ENCODE results near the gene A2M.

The A2M gene

DNA sequence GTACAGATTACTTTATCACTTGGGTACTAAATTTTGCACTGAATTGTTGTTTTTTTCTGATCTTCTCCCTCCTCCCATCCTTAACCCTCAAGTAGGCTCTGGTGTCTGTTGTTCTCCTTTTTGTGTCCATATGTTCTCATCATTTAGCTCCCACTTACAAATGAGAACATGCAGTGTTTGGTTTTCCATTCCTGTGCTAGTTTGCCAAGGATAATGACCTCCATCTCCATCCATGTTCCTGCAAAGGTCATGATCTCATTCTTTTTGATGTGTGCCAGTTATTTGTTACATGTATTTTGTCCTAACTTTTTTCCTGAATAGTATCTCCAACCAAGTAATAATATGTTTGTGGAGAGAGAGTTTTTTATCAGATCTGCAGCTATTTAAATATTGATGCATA is 44.2 kb downstream of the A2M start:
- no peak for DNase-seq

DNA sequence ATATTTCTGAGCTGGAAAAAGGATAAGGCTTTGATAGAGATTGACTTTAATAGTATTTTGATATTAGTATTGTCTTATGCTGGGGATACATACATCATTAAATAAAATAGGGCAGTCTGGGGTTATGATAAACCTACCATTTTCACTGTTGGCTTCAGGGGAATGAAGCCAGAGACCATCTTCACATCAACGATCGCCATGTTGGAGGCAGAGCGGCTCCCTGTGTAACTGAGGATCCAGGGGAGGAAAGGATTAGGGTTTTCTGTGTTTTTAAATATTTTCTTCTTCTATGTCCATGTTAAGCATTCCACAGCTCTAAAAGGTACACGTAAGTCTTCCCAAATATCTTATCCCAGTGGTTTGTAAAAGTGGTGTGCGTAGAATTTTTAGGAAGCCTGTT is 45.4 kb downstream of the A2M start:
- no peak for DNase-seq

DNA sequence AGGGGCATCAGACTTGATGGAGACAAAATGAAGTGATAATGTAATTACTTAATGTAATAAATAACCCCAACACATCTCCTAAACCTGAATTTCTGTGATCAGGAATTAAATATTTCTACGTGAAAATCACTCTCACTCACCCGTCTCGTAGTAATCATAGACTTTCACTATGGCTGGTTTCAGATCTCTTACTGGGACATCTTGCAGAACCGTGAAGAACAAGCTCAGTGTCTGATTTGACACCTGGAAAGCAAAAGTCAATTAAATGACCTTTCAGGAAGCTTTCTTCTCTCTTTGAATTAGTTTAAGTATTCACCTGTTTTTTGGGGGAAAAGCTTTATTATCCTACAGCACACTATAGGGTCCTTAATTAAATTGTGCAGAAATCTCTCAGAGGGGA is 47.1 kb downstream of the A2M start:
- no peak for DNase-seq

DNA sequence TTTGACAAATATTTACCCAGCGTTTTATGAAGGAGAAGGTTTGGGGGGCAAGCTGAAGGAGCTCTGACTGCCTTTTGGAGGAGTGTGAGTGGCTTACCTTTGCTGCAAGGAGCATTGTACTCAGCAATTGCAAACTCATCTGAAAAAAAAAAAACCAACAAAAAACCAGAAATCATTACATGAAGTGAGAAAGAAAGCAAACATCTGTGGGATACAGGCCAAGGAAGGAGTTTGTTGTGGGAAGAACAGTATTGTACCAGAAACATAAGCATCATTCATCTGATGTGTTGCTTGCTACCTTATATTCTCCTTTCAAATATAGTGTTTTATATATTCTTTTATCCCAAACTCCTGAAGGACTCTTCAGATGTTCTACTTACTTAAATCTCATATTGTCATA is 47.6 kb downstream of the A2M start:
- no peak for DNase-seq

DNA sequence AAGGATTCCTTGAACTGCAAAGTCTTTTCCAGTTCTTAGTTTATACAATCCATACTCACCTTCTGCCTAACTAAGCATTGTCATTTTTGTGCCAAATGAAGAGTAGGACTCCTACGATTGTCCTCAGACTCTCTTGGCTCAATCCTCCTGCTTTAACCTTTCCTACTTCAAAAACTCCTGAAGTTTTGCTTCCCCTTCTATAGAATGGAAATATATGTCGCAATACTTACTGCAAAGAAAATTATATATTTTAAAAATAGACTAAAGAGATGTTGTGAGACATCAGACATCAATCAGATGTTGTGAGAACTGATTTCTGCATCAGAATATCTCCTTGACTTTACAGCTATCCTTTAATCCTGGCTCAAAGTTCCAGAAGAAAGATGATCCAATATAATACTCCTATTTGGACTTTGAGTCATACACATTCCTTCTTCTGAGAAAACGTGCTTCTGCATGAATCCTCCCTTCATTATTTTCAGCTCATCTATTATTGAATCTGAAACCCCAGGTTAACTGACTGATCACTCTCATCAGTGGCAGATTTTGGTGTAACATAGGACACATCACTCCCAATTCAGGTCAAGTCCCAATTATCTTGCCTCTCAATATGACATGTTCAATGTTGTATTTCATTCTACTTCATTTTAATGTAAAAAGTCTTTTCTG is 48.8 kb downstream of the A2M start:
- DNase-seq, result no peak

DNA sequence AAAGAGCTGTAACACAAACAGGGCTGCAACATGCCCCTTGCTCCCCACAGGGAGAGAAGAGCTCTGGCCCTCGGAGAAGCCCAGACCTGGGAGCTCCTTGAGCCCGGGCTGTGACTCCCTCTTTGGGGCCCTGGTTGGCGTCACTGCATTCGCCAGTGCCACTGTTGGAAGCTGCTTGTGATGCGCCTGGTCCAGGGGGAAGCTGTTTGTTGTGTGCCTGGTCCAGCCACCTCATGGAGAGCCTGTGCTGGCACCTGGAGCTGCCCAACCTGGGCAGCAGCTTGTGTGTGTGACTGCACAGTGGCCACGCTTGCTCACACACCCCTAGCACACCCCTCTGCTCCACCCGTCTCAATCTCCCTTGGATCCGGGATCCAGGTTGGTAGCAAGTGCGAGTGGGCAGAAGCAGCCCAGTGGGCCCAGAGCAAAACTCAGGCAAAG is 49.5 kb downstream of the A2M start:
- DNase-seq, result no peak

DNA sequence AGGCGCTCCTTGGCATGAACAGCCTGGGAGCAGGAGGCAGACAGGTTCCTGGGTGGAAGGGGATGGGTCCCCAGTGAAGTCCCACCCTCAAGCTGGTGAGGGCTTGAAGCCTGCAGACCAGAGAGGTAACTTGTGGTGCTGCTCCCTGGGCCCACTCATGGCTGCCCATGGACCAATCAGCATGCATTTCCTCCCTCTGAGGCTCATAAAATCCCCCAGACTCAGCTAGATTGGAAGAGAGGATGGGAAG is 50.2 kb downstream of the A2M start:
- no peak for DNase-seq

DNA sequence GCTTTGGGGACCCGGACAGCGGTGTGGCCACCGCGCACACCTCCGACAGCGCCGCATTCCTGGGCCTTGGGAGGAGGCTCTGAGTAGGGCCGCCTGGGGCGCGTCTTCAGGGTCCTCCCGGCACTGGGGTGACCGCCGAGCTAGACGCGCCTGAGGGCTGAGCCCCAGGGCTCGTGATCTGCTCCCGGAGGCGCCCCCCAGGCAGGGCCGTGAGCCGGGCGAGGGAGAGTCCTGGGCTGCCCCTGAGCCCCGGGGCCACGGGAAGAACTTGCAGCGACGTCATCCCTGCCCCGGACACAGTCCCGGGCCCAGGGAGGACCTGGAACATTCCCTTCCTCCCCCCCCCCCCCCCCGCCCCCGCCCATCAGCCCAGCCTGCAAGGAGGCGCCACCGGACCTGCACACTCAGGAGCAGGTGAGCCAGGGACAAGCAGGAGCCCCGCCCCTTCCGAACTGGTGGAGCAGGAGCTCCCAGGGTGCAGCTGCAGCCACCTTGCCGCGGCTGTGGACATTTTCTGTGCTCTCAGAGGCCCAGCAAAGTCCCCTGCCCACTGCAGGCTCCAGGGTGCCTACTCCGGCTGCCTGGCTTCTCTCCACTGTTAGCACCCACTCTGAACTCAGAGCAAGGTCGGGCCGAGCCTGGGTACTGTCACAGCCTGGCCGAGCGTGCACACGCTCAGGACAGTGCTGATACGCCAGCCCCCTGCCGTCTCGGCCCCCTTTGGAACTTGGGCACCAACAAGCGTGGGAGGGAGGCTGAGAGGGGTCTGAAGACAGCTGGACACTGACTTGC is 50.7 kb downstream of the A2M start:
- DNase-seq, result no peak

DNA sequence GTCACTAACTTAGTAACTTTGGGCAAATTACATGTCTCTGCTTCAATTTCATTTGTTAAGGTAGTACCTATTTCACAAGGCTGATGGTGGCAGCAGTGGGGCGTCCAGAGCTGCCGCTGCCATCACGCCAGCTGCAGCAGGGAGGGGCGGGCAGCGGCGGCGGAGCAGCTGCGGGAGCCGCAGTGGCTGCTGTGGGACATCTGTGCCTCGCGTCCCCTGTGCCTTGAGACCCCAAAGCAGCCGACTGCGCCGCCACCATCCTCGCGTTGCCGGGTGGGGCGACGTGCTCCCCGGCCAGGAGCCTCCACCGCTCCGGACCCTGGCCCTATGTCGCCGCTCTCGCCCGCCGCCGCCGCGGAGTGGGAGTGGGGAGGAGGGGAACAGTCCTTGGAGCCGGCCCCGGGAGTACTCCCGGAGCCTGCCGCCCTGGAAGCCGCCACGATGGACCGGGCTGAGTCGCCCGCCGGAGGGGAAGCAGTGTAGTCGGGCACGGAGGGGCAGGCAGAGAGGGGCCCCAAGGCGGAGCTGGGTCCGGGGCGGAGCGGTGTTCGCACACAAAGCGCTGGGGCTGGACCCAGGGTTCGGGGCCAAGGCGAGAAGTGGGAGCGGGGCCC is 51.4 kb downstream of the A2M start:
- peak; percentile 15 for DNase-seq

DNA sequence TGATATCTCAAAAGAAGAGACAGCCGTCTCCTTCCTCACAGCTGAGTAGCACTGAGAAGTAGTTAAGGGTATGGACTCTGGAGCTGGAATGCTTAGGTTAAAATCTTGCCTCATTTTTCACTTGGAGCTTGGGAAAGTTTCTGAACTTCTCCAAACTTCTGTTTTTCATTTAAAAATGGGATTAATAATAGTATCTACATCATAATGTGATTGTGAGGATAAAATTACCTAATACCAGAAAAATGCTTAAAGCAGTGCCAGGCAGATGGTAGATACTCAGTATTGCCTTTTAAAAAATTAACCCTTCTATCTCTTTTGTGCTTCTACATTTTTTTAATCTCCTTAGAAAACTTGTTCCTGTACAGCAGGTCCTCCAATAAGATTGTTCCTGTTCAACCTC is 63.1 kb downstream of the A2M start:
- DNase-seq, result no peak

DNA sequence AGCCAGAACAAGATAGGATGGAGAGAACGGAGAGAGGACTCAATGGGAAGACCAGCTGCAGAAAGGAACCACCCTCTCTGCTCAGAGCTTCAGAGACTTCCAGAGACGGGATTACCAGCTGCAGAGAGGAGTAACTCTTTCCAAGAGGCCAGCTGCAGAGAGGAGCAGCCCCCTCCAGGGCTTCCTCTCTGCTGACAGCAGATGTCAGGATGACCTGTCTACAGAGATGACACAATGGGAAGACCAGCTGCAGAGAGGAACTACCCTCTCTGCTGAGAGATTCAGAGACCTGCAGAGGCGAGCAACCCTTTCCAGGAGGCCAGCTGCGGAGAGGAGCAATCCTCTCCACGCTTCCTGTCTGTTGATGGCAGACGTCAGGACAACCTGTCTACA is 64.6 kb downstream of the A2M start:
- DNase-seq, result no peak

DNA sequence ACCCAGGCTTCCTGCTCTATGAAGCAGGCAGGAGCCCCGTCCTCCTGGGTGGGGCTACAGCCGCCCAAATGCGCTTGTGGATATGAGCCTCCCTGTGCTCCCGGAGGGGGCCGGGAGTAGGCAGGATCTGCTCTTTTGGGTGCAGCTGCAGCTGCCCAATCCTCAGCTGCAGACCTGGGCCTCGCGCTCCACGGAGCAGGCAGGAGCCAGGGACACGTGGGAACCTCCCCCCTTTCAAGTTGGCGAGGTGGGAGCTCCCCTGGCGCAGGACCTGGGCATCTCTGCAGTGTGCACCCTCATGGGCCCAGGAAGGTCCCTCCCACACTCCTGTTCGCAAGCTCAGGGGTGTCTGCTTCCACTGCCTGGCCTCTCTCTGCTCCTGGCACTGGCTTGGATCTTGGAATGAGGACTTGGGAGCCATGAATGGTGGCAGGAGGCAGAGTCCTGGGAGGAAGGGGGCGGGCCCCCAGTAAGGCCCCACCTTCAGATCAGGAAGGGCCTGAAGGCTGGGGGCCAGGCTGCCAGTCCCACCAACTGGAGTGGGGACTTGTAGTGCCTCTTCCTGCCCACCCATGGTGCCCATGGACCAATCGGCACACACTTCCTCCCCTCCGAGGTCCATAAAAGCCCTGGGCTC is 65.1 kb downstream of the A2M start:
- DNase-seq, result no peak

DNA sequence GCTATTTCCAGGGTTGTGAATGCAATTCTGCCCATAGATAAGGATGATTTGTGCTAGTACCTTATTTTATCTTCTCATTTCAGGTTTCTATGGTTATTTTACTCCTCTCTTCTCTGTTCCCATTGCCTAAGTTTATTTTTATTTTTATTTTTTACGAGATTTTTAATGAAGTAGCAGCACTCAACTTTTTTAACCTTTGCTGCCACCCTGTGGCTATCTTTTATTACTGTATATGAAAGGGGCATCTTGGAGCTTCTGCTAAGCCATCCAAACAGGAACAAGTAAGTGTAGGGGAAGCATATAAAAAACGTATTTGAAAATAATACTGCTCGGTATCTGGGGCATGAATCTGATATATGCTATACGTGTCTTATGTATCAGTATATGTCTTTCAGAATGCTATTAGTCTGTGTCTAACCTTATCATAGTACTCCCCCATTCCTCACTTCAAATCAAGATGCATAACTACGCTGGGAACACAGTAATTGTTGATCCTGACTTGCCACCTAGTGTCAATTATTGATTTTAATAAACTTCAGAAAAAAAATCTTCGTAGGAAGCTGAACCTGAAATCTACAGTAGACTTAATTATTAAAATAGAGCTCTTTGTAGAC is 66.1 kb downstream of the A2M start:
- peak; percentile 8 for DNase-seq

DNA sequence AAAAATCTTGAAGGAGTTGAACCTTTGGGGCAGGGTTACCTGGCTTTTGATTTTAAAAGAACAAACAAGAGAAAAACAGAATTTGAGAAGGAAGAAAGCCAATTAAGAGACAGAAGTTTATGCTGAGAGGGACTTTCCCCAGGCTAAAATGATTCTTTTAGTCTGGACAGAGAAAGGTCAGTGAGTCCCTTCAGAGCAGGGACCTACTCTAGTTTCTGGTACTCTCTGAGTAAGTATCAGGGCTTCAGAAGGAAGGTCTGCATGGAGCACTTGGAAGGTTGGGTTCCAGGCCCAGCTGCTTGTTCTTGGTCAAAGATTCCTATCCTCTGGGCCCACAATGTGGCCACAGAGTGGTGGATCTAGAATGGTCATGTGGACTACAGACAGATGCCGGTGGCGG is 66.8 kb downstream of the A2M start:
- no peak for DNase-seq

DNA sequence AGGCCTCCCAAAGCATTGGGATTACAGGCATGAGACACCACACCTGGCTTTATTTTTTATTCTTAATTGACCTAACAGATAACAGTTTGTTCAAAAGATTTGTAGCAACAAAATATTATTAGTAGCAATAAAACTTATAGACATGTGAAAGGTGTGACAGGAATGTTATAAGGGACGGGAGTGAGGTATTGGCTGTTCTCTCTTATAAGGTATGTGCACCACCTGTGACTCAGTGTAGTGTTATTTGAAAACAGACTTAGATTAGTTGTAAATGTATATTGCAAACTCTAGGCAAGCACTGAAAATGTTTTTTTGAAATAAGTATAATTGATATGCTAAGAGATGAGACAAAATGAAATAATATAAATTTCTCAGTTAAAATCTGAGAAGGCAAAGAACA is 68.6 kb downstream of the A2M start:
- no peak for DNase-seq

DNA sequence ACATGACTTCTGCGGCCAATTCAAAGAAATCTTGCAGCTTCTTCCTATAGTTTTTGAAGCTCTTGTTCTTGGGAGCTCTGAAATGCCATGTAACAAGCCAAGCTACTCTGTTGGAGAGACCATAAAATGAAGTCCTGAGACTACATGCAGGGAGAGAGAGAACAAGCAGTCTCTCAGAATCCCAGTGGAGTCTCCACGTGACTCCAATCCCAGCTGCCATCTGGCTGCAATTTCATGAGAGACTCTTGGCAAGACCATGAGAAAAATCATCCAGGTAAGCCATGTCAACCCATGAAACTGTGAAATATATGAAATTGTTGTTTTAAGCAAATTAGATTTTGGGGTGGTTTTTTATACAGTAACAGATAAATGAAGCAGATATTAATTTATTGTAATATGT is 72.0 kb downstream of the A2M start:
- DNase-seq, result no peak

DNA sequence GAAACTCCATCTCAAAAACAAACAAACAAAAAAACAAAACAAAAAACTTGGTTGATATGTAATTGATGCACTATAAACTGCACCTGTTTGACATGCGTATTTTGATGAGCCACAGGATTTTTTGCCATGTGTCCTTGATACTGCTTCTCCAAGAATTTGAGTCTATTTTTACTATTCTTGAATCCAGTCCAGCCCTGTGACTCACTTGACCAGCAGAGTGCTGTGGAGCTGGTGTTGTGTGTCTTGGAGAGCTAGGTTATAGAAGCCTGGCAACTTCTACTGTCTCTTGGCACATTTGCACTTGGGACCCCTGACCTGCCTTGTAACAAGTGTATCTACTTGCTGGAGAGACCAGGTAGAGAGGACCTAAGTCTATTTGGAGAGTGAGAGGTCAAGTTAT is 74.4 kb downstream of the A2M start:
- no peak for DNase-seq

DNA sequence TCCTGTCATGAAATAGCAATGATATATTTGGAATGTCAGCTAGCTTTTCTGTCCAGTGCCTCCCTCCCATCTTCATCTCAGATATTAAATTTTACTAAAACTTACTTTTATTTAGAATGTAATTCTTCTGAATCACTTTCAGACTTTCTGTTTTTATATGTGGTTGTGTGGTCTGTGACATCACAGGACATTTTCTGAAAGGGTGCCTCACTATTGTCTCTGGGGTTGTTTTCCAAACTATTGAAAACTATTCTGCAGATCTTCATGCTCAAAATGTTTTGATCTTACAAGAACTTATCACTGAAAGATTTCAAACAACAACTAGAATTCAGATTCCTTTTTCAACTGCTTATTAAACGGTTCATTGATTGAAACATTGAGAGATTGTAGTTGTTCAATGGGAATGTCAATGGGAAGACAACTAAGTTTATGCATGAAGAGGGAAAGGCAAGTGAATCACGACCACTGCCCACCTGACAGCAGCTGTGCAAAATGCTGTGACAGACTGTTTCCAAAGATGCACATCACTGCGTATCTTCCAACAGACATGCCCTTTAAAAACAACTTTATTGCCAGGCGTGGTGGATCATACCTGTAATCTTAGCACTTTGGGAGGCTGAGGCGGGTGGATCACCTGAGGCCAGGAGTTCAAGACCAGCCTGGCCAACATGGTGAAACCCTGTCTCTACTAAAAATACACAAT is 75.1 kb downstream of the A2M start:
- no peak for DNase-seq

DNA sequence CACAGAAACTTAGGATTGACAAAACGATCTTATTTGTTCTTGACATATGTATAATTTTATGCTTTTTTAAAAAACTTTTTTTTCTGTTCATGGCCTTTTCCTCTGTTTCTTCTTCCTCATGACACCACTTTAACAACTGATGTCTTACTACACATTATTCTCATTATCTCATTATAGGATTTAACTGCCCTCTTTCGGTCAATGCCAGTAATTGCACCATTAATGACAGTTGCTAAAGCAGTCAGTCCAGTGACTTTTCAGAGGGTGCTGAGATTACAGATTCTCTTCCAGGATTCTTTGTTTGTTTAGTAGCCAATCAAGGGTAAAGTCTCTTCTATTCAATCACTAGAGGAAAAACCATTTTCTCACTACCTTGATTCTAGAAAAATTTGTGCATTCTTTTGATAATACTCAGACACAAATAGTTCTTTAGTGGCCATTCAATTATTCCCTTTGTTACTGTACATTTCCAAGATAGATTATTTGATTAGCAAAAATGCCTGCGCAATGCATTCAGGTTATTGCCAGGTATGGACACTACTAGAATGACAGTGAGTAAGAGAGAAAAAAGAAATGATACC is 76.2 kb downstream of the A2M start:
- peak; percentile 22 for DNase-seq

DNA sequence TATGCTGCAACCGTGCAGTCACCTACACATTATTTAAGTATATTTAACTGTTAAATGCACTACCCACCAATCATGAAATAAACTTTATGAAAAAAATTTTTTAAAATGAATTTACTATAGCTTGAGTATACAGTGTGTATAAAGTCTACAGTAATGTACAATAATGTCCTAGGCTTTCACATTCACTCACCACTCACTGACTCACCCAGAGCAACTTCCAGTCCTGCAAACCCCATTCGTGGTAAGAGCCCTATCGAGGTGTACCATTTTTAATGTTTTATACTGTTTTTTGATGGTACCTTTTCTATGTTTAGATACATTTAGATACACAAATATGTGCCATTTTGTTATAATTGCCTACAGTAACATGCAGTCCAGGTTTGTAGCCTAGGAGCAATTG is 78.3 kb downstream of the A2M start:
- DNase-seq, result no peak

DNA sequence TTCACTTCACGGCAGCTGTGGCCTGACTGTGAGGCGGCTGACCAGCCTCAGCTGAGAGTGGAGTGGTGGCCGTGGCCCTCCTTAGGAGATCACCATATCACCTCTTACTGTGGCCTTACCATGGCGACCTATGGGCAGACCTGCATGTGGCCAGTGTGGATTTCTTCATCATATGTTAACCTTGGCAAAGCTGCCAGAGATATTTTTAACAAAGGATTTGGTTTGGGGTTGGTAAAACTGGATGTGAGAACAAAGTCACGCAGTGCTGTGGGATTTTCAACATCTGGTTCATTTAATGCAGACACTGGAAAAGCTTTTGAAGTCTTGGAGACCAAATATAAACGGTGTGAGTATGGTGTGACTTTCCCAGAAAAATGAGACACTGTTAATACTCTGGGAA is 79.5 kb downstream of the A2M start:
- no peak for DNase-seq

DNA sequence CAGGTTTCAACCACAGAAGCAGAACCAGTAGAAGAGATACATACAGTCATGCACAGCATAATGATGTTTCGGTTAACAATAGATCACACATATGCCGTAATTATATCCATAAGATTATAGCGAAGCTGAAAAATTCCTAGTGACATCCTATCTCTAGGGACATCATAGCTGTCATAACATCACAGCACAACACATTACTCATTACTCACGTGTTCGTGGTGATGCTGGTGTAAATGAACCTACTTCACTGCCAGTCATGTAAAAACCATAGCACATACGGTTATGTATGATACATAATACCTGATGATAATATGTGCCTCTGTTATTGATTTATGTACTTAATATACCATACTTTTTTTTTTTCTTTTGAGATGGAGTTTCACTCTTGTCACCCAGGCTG is 81.6 kb downstream of the A2M start:
- no peak for DNase-seq

Measured in NCI-H1092 treated with DMSO at 0.1 percent for 48 hours (cell line).